GM12892 (cell line): ENCODE results near the gene SLC35F1.

Source experiments
- POLR2A ChIP-seq: IDR thresholded peaks from 2 replicates; pipeline ENCODE4 v1.6.1; 2011; ENCODE audit warnings: low read depth, low read length, control low read depth
- POLR2AphosphoS5 ChIP-seq: IDR thresholded peaks from 2 replicates; pipeline ENCODE4 v1.6.1; 2011; ENCODE audit warnings: low read depth, low read length, control low read depth

DNA sequence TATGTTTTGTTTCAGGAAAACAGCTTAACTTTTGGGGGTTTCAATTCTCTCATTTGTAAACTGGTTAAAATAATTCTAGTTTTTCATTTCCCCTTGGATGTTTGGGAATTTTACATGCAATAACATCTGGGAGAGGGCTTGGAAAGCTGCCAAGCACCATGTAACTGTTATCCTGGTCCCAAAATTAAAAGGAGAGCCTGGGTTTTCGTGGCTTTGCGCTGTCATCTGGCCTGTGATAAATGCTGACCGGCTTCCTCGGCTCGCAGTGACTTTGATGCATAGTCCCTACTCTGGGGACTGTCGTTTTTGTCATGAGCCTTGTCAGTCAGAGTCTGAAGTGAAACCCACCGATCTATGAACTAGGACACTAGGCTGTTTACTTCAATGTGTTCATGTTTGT lies 12.2 kb downstream of the SLC35F1 start:
- TF ChIP-seq POLR2A: no peak
- TF ChIP-seq POLR2AphosphoS5: no peak
